GM18951 (cell line): ENCODE measurements around the gene RARB.

Source experiments
- POLR2A ChIP-seq: IDR thresholded peaks from 4 replicates; pipeline ENCODE4 v1.6.1; 2011; ENCODE audit warnings: mild to moderate bottlenecking; ENCODE audit not compliant: insufficient read length, insufficient read depth; ENCODE audit errors: extremely low read depth
- in situ Hi-C: fragments of 300-500 bp; cut with MboI; formaldehyde crosslinking; loops from one replicate; pipeline ENCODE4 v1.12.0; 2022; ENCODE audit warnings: low sequenced_read_pairs, mixed read lengths, inconsistent platforms; ENCODE audit not compliant: unreplicated experiment

The RARB gene

DNA sequence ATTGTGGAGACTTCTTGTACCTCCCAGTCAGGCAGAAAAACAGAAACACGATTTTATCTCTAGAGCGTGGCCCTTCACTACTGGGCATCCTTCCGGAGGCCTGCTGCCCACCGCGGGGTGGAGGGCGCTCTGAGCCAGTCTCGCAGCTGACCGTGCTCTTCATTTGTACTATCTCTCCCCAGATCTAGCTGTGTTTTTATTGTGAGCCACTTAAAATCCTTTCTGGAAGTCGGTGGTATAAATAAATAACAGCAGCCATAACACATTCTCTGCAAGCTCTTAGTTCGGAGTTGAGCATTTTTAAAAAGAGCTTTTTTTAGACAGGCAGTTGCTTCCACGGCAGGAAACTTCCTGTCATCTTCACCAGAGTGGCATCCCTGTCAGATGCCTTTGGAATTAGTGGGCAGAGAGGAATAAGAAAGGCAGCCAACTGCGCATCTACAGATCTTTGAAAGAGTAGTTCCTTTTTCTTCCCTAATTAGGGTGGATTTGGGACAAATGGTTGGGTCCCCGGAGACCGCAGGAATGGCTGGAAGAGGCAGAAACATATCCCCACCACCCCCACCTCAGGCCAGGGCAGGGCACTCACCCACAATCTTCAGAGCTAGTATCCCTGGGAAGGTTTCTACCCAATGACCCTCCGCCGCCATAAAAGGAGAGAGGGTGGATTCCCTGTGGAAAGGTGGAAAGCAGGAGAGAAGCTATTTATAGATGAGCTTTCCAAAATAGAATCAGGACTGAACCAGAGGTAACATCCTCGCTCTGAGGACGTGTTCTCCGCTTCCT lies 145.5 kb downstream of the RARB start:
- TF ChIP-seq POLR2A, result no peak
- in situ Hi-C loops, result no loop called here

DNA sequence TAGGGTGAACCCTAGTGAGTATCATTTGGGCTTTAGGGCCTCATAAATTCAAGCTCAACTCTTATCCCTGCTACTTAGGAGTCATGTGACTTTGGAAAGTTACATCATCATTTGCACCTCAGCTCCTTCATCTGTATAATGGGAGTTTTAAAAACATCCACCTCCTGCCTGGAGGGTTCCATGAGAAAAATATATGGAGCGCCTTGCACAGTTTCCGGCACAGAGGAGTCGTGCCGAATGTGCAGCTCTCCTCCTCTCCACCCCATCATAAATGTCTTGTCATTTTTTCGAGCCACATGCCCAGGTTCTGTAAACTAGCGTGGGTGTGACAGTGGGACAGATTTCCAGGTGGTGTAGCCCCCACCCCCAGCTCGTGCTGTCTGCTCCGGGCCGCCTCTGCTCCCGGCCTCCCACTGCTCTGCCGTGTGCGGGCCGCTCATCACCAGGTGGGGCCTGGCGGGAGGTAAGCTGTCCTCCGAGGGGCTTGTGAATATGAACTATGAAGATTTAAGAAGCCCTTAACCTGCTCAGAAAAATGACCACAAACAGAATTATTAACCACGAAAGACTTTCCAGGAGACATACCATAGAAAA lies 146.2 kb downstream of the RARB start:
- TF ChIP-seq POLR2A, result no peak
- in situ Hi-C loops, result no loop called here

DNA sequence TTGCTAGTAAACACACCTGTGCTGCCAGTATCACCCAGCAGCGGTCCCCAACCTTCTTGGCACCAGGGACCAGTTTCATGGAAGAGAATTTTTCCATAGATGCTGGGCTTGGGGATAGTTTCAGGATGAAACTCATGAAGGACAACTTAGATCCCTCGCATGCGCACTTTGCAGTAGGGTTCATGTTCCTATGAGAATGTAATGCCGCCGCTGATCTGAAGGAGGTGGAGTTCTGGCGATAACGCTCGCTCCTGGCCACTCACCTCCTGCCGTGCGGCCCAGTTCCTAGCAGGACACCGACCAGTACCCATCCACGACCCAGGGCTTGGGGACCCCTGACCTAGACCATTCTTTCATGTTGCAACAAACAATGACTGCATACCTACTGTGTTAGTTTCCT lies 146.9 kb downstream of the RARB start:
- TF ChIP-seq POLR2A, result no peak
- in situ Hi-C loops, result loop anchor here (25.0 kb wide), 1 partner anchor 788 kb away; no protein-coding TSS in a partner anchor

DNA sequence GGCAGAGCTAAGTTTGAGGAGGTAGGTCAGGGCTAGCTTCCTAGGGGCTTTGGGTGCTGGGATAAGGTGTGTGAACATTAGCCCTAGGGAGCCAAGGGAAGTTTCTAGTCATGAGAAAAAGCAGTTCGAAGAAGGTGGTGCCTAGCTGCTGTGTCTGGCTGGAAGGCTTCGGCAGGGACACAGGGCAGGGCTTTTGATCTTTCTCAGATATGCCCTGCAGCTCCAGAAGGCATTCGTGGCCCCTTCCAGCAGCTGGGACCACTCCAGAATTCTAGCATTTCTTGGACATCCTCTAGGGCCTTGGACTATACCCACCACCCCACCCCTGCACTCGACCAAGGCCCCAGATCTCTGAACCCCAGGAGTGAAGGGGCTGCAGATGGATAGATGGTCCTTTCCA lies 148.1 kb downstream of the RARB start:
- TF ChIP-seq POLR2A, result no peak
- in situ Hi-C loops, result loop anchor here (25.0 kb wide), 1 partner anchor 789 kb away; no protein-coding TSS in a partner anchor

DNA sequence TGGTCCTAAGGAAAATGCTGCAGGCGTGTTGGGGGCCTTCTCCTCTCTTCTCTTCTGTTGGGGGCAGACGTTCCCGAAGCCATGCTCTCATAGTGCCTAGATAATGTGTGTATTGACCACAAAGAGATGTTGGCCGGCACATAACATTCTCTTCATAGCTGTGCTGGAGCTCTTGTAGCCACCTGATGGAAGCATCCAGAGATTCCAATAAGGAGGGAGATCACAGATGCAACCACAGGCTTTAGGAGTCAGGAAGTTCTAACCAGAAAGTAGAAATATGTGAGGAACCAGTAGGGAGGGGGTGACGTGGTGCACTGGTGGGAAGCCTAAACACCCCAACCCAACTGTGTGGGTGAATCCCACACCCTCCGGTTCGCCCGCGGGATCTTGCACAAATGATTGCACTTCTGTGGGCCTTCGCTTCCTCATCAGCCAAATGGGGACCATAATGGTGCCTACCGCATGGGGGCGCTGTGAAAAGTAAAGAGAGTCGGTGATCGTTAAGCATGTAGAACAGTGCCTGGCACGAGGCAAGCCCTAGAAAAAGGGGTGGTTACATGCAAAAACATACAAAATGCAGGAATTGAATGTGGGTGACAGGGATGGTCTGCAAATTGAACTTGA lies 148.9 kb downstream of the RARB start:
- no peak for TF ChIP-seq POLR2A
- in situ Hi-C loops, result loop anchor here (25.0 kb wide), 1 partner anchor 790 kb away; no protein-coding TSS in a partner anchor

DNA sequence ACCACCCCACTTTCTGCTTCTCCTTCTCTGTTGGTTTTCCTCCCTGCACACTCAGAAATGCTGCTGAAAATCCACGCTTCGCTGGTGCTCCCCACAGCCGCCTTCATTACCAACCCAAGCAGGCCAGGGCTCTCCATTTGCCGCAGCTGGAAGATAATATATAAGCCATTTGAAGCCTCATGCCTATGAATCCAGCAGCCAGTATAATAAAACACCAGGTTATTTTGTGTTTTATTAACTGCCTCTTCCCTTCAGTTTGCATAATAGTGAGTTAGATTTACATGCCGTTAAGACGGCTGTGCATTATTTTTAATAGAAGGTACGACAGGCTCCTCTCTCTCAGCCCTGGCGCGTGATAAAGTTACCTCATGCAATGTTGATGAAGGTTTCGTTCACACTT lies 150.0 kb downstream of the RARB start:
- in situ Hi-C loops, result loop anchor here (25.0 kb wide), 1 partner anchor 791 kb away; no protein-coding TSS in a partner anchor
- no peak for TF ChIP-seq POLR2A

DNA sequence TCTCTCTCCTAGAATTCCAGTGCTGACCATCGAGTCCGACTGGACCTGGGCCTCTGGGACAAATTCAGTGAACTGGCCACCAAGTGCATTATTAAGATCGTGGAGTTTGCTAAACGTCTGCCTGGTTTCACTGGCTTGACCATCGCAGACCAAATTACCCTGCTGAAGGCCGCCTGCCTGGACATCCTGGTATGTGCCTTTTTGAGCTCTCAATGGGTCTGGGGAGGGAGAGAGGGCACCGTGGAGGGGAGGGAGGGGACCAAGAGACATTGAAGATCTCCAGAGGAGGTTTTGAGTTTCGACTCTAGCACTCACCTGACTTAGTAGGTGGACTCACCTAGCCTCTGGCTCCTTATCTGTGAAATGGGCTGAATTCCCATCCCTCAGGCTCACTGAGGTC lies 152.5 kb downstream of the RARB start:
- TF ChIP-seq POLR2A, result no peak
- in situ Hi-C loops, result loop anchor here (25.0 kb wide), 1 partner anchor 793 kb away; no protein-coding TSS in a partner anchor

DNA sequence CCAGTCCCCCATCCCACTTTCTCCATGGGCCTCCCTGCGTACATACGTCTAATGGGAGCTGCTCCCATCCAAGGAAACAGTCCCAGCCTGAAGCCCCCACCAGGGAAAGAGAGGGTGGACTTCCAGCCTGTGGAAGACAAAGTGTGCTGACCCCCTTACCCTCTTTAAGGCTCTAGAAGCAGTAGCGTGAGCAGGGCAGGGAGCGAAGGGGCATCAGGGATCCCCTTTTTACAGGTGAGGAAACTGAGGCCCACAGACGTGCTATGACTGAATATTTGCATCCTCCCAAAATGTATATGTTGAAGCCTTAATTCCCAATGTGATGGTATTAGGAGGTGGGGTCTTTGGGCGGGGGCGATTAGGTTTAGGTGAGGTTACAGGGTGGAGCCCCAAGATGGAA lies 153.3 kb downstream of the RARB start:
- in situ Hi-C loops, result loop anchor here (25.0 kb wide), 1 partner anchor 794 kb away; no protein-coding TSS in a partner anchor
- TF ChIP-seq POLR2A, result no peak

DNA sequence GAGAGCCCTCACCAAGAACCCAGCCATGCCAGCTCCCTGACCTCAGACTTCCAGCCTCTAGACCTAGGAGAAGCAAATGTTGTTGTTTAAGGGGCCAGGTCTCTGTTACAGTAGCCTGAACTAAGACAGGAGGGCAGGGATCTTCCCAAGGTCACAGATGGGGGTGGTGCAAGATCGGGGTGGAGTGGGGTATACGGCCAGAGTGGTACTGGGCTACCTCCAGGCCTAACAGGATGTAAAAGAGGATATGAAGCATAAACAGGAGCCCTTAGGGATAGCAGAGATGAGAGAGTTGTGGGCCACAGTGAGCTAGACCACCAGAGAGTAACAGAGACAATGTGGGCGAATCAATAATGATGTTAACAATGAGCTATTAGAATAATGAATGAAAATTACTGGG lies 153.8 kb downstream of the RARB start:
- TF ChIP-seq POLR2A, result no peak
- in situ Hi-C loops, result loop anchor here (25.0 kb wide), 1 partner anchor 795 kb away; no protein-coding TSS in a partner anchor

DNA sequence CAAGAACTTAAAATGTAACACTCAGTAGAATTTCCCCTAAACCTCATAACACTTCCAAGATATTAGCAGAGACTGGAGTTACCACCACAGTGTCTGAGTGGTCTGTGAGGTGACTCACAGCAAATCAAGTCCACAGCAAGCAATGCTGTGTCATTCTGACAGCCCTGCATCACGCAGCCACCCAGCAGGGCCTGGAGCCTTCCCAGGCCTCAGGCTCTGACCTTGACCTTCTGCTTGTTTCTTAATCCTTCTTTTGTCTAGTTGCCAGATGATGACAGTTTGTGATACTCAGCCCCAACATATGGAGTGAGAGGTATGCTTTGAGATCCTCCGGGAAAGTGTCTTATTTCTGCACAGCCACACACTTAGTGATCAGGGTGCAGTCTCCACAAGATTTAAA lies 154.2 kb downstream of the RARB start:
- TF ChIP-seq POLR2A, result no peak
- in situ Hi-C loops, result loop anchor here (25.0 kb wide), 1 partner anchor 795 kb away; no protein-coding TSS in a partner anchor

DNA sequence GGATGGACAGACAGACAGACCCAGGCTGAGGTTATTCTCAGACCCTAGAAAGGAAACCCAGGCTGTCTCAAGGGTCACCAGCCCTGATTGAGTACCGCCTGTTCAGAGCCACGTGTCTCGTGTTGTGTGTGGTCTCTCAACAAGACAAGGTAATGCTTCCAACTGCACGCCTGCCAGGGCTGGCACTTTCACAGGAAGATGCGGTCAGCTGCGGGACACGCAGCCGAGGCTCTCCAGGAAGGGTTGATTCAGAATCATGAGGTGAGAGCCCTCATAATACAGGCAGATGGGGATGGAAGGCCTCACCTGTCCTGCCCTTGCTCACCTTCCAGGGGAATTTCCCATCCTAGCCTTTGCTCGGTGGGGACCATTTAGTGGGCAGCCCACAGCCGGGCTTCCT lies 155.3 kb downstream of the RARB start:
- TF ChIP-seq POLR2A, result no peak

DNA sequence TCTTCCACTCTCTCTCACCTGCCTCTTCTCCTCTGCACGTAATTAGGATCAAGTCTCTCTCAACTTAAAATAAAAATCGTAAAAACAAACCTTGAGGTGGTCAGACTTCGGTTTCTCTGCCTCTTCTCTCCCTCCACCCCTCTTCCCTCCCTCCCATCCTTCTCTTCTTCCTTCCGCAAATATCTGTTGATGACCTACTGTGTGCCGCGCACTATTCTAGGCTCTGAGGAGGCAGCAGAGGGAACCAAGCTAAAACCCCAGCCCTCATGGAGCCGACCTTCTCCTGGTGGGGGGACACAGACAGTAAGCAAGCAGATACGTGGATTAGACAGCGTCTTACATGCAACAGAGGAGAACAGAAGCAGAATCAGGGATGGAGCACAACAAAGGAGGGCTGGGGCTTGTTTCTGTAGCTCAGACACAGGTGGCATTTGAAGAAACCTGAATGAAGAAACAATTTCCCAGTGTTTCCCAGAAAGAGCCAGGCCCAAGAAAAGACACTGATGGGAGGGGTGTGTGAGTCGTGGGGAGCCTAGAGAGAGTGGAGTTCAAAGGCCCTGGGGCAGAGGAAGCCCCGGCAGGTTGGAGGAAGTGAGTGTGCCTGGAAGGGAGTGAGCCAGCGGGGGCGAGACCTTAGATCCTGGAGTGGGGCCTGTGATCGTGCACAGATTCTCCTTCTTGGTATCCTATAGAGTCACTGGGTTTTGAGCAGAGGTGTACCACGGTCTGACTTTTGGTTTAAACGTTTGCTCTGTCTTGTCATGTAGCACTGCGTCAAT lies 156.1 kb downstream of the RARB start:
- TF ChIP-seq POLR2A, result no peak
- in situ Hi-C loops, result loop anchor here (25.0 kb wide), 1 partner anchor 797 kb away; no protein-coding TSS in a partner anchor

More for the DNA sequence above, 155.3 kb downstream of the RARB start:
- in situ Hi-C loops, result loop anchor here (25.0 kb wide), 1 partner anchor 796 kb away; no protein-coding TSS in a partner anchor

DNA sequence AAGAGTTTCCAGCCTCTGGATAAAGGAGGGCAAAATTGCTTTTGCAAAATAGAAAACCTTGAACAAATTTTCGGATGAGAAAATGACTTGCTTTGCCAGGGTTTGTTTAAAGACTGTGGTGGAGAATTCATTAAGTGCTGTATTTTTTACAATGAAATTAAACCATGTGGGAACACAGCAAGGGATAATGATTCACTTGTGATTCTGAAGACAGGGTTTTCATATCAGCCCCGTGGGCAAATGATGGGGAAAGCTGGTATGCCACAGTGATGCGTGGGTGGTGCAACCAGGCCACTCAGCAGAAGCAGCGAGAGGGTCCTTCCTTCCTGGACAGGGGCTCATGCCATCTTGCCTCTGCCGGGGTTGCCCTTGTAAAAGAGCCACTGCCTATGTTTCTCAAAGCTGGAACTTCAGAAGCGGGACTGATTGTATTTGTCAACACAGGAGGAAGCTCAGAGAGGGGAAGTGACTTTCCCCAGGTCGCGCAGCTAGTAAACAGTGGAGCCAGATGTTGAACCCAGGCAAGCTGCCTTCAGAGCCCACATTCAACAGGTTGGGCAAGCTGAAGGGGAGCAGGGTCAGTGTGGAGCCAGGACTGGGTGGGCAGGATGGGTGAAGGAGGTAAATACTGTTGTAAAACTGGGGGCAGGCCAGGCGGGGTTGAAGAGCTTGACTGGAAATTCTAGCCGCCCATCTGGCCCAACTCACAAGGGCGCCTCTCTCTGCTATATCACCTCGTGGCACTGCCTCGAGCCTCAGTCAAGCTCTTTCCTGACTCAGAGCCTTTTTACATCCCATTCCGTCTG lies 157.5 kb downstream of the RARB start:
- in situ Hi-C loops, result loop anchor here (25.0 kb wide), 1 partner anchor 798 kb away; no protein-coding TSS in a partner anchor

More for the DNA sequence above, 157.5 kb downstream of the RARB start:
- TF ChIP-seq POLR2A, result no peak
